Stimulated activated effector memory CD8-positive, alpha-beta T cell treated with anti-CD3 and anti-CD28 coated beads, Interleukin-12 subunit alpha, Interleukin-12 subunit beta, amount 100 ng/mL, for 72 hours (primary cell): Measurements from ENCODE around the gene RNF41.
A peak's percentile ranks its signal among the peaks of the same experiment; 100 is the strongest.

Experiments
- ATAC-seq: fragments of 150-1000 bp; cut with Tn5 transposase; 2 replicates; pipeline ENCODE4 v1.10.0; 2021
- DNase-seq, 2 donors: peaks; one replicate each; pipeline ENCODE4 v3.0.0; 2021 to 2022; ENCODE audit warnings: low spot score in 2 of 2
- H3K27ac Mint-ChIP-seq: one replicate; pipeline ENCODE4 v1.8.0; 2022; ENCODE audit warnings: mild to moderate bottlenecking, mixed read lengths
- H3K36me3 Mint-ChIP-seq: one replicate; pipeline ENCODE4 v1.8.0; 2022; ENCODE audit warnings: mild to moderate bottlenecking, mixed read lengths
- H3K4me1 Mint-ChIP-seq: one replicate; pipeline ENCODE4 v1.8.0; 2022; ENCODE audit warnings: mixed read lengths
- H3K4me3 Mint-ChIP-seq: one replicate; pipeline ENCODE4 v1.8.0; 2022; ENCODE audit warnings: mild to moderate bottlenecking, mixed read lengths
- H3K9me3 Mint-ChIP-seq: one replicate; pipeline ENCODE4 v1.8.0; 2022; ENCODE audit warnings: mixed read lengths

RNF41 gene

DNA sequence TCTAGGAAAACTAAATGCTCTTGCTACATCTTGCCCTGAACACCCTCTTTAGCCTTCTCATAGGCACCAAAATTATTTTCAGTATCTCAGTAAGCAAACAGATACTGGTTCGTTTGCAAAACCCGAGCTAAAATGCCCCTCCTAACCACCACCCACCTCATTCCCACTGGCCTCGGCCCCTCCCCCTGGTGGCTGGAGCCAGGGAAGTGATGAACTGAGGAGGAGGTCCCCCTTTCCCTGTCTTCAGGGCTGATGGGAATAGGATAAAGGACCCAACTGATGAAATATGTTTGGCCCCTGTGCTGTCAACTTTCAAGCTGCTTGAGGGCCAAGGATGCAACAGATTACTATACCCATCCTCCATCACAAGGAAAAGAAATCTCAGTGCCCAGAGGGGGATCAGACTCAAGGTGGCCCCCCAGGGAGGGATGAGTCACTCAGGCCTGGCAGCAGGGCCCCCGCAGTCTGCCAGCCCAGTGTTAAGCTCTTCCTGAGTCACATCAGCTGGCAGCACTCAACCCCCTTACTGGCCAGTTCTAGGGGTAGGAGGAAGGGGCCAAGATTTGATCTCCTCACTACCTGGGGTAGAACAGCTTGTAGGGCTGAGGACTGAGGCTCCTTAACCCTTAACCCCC, 34.7 kb upstream of the RNF41 start:
- Mint-ChIP-seq H3K9me3 (no peaks in the 10 kb centered on the region), H3K4me3 (peak overlapping the region; percentile 91), H3K27ac (peak overlapping the region; percentile 7), H3K36me3 (peaks cover 56% of the 10 kb centered on the region), H3K4me1 (peaks cover 34% of the 10 kb centered on the region)
- no peak for ATAC-seq
- DNase-seq, result no peak

DNA sequence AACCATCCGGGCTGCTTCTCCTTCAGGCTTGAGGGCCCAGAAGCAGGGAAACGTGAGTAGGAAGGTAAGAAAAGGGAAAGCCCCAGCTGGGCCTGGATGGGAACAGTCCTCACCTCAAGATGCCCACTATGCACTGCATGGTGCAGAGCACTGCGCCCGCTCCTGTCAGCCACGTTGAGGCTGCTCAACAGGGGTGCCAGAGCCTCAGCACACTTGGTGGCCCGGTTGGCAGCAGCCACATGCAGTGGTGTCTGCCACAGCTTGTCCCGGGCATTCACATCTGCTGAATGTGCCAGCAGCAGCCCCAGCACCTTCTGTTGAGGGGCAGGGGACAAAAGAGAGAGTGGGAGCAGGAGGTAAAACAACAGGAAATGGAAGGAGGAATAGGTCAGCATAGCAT, 33.9 kb upstream of the RNF41 start:
- peaks cover 64% of the 10 kb centered on the region for H3K36me3 Mint-ChIP-seq

DNA sequence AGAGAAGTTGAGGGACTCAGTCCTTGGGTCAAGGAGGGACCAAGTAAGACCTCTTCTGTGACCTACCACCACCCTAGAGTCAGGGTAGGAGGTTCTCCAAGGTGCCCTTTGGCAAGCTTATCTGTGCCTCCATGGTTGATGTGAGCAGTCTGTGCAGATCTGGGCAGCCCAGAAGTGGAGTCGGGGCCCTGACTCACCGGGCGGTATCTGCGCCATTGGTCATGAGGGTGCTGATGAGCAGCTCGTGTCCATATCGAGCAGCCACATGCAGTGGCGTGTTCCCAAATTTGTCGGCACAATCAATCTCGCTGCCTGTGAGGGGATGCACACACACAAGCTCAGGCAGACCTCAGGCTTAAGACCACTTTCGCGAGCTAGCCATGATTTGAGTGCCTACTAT, 31.4 kb upstream of the RNF41 start:
- Mint-ChIP-seq H3K4me1 (peaks cover 26% of the 10 kb centered on the region), H3K27ac (no peak overlapping the region), H3K36me3 (peaks cover 89% of the 10 kb centered on the region), H3K4me3 (no peak overlapping the region), H3K9me3 (no peaks in the 10 kb centered on the region)
- no peak for ATAC-seq
- DNase-seq, result no peak

More for the DNA sequence above, 33.9 kb upstream of the RNF41 start:
- peak overlapping the region; percentile 67 for H3K27ac Mint-ChIP-seq
- ATAC-seq (no peak), DNase-seq (no peak)
- peaks cover 34% of the 10 kb centered on the region for H3K4me1 Mint-ChIP-seq
- H3K9me3 Mint-ChIP-seq, result no peaks in the 10 kb centered on the region
- H3K4me3 Mint-ChIP-seq, result no peak overlapping the region

DNA sequence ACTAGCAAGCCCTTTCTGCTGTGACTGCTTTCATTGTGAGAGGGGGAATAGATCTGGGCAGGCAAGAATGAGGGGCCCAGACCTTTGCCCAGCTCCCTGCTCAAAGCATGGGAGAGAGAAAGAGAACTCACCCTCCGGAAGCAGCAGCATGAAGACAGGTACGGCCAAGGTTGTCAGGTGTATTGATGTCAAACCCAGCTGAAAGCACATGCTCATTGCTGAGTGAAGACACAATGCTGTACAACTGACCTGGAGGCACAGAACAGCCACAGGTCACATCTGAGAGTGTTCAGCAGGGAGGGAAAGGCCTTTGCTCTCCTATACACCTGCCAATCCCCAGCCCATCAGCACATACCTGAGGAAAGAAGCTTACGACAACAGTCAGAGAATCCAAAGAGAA, 30.9 kb upstream of the RNF41 start:
- no peak overlapping the region for H3K4me3 Mint-ChIP-seq
- H3K36me3 Mint-ChIP-seq, result peaks cover 92% of the 10 kb centered on the region
- no peaks in the 10 kb centered on the region for H3K9me3 Mint-ChIP-seq
- no peak for ATAC-seq
- no peak for DNase-seq
- no peak overlapping the region for H3K27ac Mint-ChIP-seq
- H3K4me1 Mint-ChIP-seq, result peaks cover 26% of the 10 kb centered on the region

DNA sequence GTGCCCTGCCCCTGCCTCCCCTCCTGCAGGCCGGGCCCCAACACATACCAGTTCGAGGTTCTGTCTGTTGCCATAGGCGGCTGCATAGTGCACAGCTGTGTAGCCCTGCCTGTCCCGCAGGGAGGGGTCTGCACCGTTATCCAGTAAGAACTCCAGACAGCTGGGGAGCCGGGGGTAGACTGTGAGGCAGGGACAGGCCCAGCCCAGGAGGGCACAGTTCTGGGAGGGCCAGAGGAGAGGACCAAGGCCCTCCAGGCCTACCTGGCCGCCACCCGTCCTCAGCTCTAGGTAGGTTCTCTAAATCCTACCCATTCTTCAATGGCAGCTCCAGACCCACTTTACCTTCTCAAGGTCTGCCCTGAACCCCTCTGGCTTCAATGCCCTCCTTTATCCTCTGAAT, 27.0 kb upstream of the RNF41 start:
- H3K4me3 Mint-ChIP-seq, result no peak overlapping the region
- peaks cover 100% of the 10 kb centered on the region for H3K36me3 Mint-ChIP-seq
- no peaks in the 10 kb centered on the region for H3K4me1 Mint-ChIP-seq
- H3K9me3 Mint-ChIP-seq, result no peaks in the 10 kb centered on the region
- DNase-seq (no peak), ATAC-seq (peak; percentile 34)
- H3K27ac Mint-ChIP-seq, result peak overlapping the region; percentile 63

DNA sequence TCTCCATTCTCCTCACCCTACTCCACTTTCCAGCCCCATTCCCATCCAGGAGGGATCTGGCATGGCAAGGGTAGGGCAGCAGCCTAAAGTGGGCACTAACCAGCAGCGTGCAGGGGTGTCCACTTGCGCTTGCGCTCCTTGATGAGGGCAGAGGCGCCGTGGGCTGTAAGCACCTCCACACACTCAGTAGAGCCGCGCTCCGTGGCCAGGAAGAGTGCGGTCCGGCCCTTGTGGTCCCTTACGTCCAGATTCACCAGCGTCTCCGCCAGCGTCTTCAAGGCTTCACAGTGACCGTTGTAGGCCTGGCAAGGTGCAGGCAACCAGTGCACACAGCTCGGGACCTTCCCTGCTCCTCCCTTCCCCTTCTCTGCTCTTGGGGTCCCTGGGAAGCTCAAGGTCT, 26.2 kb upstream of the RNF41 start:
- H3K27ac Mint-ChIP-seq, result peak overlapping the region; percentile 40
- no peaks in the 10 kb centered on the region for H3K9me3 Mint-ChIP-seq
- H3K4me3 Mint-ChIP-seq, result no peak overlapping the region
- DNase-seq (no peak), ATAC-seq (no peak)
- peaks cover 99% of the 10 kb centered on the region for H3K36me3 Mint-ChIP-seq
- no peaks in the 10 kb centered on the region for H3K4me1 Mint-ChIP-seq

DNA sequence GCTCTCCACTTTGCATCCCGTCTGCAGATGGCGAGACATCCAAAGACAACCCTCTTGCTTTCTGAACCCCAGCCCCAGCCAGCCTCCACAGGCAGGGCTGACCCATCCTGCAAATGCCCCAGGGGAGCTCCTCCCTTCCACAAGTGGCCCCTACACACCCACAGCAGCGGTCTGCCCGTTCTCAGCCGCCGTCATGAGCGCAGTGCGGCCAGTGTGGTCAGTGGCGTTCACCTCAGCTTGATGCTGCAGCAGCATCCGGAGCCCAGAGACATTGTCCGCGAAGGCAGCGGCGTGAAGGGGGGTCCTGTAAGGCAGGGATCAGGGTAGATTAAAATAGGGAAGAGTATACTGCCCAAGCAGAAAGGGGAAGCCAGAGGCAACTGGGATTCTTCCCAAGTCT, 22.8 kb upstream of the RNF41 start:
- no peak for ATAC-seq
- Mint-ChIP-seq H3K36me3 (peaks cover 99% of the 10 kb centered on the region), H3K4me1 (no peaks in the 10 kb centered on the region), H3K27ac (no peak overlapping the region), H3K9me3 (no peaks in the 10 kb centered on the region), H3K4me3 (no peak overlapping the region)
- no peak for DNase-seq

DNA sequence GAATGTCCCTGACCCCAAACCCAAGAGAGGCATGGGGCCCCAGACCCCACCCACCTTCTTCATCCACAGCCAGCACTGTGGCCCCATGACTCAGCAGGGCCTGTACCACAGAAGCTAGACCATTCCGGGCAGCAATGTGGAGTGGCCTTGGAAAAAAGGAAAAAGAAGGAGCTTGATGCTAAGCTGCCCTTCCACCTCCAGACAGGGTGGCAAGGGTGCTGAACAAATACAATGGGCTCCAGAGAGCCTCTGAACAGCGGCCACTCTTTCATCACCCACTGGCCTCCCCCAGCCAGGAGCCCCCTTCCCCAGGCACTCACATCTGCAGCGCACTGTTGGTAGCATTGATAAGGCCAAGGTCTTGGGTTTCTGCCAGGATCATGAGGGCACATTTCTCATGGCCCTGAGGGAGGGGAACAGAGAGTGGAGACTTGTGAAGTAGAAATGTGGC, 22.0 kb upstream of the RNF41 start:
- ATAC-seq (no peak), DNase-seq (no peak)
- H3K4me3 Mint-ChIP-seq, result no peak overlapping the region
- H3K9me3 Mint-ChIP-seq, result no peaks in the 10 kb centered on the region
- no peaks in the 10 kb centered on the region for H3K4me1 Mint-ChIP-seq
- peaks cover 92% of the 10 kb centered on the region for H3K36me3 Mint-ChIP-seq
- peak overlapping the region; percentile 68 for H3K27ac Mint-ChIP-seq

DNA sequence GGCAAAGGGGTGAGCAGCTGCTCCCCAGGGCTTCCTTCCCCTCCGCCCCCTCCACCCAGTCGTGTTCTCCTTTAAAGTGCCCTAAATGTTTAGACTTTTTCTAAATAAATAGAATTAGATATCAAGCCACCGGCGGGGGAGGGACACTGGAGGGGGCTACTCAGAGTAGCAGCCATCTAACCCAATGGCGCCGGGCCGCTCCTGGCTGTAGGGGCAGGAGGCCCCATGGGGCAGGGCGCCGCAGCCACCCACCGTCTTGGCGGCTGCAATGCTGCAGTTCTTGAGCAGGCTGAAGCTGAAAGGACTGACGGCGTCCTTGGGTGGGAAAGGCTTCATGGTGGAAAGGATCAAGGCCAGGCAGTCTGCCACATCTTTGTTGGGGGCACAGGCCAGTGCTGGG, 21.3 kb upstream of the RNF41 start:
- DNase-seq, result no peak
- Mint-ChIP-seq H3K9me3 (no peaks in the 10 kb centered on the region), H3K36me3 (peaks cover 84% of the 10 kb centered on the region), H3K4me3 (no peak overlapping the region), H3K4me1 (no peaks in the 10 kb centered on the region), H3K27ac (peak overlapping the region; percentile 68)
- no peak for ATAC-seq

DNA sequence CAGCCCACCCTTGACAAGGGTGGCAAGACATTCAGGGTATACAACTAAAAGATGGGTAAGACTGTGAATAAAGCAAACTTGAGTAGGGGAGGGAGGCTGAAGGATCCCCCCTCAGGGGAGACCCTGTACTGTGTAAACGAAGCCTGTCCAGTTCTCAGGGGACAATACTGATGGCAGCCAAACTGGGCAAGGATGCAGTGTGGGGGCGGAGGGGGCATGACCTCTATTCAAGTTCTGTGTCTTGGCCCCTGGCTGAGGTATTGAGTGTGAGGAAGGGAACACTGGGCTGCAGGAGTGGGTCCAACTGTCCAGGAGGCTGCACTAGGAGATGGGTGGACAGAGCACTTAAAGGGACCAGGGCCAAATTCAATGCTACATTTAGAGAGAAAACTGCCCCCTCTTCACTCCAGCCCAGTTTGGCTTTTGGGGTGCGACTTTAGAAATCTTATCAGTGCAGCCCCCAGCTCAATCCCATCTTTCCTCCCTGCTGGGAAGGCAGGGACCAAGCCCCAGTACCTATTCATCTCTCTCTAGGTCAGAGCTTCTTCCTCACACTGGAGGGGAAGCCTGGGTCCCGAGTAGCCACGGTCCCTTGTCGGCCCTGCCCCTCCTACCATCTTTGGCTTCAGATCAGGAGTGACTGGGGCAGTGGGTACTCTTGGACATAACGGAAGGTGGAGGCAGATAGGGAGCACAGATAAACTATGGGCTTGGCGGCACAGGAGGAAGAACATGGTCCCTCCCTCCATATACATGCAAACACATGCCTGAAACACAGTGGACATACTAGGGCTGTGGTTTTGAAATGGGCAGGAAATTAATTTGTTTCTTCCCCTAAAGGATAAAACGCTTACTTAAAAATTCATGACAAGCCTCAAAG, 19.9 kb upstream of the RNF41 start:
- DNase-seq (no peak), ATAC-seq (no peak)
- H3K4me1 Mint-ChIP-seq, result peaks cover under 1% of the 10 kb centered on the region
- H3K27ac Mint-ChIP-seq, result peak overlapping the region; percentile 79
- no peaks in the 10 kb centered on the region for H3K9me3 Mint-ChIP-seq
- no peak overlapping the region for H3K4me3 Mint-ChIP-seq
- peaks cover 71% of the 10 kb centered on the region for H3K36me3 Mint-ChIP-seq

DNA sequence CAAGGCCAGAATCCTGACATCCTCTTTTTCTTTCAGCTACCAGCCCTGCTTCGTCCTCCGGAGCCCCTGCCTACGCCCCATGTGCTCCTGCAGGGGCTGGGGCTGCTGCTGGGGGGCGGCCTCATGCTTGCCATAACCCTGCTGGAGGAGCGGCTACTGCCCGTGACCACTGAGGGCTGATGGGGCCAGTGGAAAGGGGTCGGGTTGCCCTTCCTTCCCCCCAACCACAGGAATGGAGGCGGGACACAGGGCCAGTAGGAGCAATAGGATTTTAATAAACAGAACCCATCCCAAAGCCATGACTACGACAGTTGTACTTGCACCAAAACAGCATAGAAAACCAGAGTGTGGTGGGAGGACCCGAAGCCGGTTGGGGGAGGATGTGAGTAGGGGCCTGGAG, 15.8 kb upstream of the RNF41 start:
- no peak for DNase-seq
- ATAC-seq, result no peak
- Mint-ChIP-seq H3K9me3 (no peaks in the 10 kb centered on the region), H3K27ac (peak overlapping the region; percentile 45), H3K4me1 (peaks cover 5% of the 10 kb centered on the region), H3K4me3 (no peak overlapping the region), H3K36me3 (peaks cover 37% of the 10 kb centered on the region)

DNA sequence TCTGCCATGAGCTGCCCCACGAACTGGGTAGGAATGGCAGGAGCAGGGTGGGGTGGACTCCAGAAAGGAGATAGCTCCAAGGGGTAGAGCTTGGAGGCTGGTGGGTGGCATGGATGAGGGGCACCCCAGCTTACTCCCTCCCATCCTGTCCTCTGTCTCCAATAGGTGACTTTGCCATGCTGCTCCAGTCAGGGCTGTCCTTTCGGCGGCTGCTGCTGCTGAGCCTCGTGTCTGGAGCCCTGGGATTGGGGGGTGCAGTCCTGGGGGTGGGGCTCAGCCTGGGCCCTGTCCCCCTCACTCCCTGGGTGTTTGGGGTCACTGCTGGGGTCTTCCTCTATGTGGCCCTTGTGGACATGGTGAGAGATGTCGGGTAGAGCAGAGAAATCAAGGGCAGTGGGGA, 15.3 kb upstream of the RNF41 start:
- no peaks in the 10 kb centered on the region for H3K9me3 Mint-ChIP-seq
- peaks cover 31% of the 10 kb centered on the region for H3K36me3 Mint-ChIP-seq
- H3K4me1 Mint-ChIP-seq, result peaks cover 5% of the 10 kb centered on the region
- ATAC-seq (no peak), DNase-seq (no peak)
- H3K4me3 Mint-ChIP-seq, result no peak overlapping the region
- H3K27ac Mint-ChIP-seq, result peak overlapping the region; percentile 45

DNA sequence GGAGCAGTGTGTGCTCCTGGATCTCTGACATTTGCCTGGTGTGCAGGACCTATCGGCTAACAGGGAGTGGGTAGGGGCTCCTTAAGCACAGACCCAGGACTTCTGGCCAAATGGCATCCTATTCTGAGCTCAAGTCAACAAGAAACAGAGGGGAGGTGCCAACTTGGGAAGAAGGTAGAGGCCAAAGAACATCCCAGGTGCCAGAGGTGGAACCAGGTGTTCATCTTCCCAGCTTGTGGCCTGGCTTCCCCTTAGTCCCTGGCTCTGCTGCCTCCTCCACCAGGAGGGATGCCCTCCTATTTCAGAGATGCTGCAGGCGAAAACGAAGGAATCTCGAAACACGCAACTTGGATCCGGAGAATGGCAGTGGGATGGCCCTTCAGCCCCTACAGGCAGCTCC, 14.4 kb upstream of the RNF41 start:
- Mint-ChIP-seq H3K4me1 (peaks cover 5% of the 10 kb centered on the region), H3K4me3 (no peak overlapping the region), H3K9me3 (no peaks in the 10 kb centered on the region), H3K27ac (peak overlapping the region; percentile 82), H3K36me3 (peaks cover 23% of the 10 kb centered on the region)
- DNase-seq (no peak), ATAC-seq (no peak)

DNA sequence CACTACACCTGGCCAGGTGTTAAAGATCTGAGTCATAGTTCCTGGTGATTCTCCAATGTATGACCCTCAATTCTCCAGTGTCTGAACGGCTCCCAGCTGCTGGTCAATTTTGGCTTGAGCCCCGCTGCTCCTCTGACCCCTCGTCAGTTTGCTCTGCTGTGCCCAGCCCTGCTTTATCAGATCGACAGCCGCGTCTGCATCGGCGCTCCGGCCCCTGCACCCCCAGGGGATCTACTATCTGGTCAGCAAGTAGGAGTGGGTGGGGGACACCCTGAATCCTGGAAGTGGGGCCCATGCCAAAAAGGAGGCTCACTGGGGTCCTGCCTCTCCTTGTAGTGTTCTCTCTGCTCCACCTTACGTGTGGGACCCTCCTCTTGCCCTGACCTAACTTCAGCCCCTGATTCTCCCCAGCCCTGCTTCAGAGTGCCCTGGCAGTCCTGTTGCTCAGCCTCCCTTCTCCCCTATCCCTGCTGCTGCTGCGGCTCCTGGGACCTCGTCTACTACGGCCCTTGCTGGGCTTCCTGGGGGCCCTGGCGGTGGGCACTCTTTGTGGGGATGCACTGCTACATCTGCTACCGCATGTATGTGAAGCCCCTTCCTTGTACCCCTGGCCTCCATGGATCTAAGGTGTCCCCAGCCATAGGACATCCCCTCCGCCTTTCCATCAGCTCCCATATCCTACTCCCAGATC, 13.2 kb upstream of the RNF41 start:
- peaks cover 14% of the 10 kb centered on the region for H3K36me3 Mint-ChIP-seq
- H3K27ac Mint-ChIP-seq, result peak overlapping the region; percentile 82

DNA sequence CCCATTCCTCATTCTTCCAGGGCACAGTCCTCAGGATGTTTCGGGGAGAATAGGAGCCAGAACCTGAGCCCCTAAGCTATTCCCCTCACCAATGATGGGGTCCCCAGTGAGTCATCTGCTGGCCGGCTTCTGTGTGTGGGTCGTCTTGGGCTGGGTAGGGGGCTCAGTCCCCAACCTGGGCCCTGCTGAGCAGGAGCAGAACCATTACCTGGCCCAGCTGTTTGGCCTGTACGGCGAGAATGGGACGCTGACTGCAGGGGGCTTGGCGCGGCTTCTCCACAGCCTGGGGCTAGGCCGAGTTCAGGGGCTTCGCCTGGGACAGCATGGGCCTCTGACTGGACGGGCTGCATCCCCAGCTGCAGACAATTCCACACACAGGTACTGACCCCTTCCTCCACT, 9.5 kb upstream of the RNF41 start:
- no peak for DNase-seq
- Mint-ChIP-seq H3K4me3 (no peak overlapping the region), H3K27ac (no peak overlapping the region), H3K4me1 (no peaks in the 10 kb centered on the region), H3K36me3 (peaks cover 40% of the 10 kb centered on the region), H3K9me3 (no peaks in the 10 kb centered on the region)
- no peak for ATAC-seq

More for the DNA sequence above, 13.2 kb upstream of the RNF41 start:
- Mint-ChIP-seq H3K4me3 (no peak overlapping the region), H3K4me1 (peaks cover 5% of the 10 kb centered on the region), H3K9me3 (no peaks in the 10 kb centered on the region)
- ATAC-seq (no peak), DNase-seq (no peak)
